DND-41 (cell line): Measurements from ENCODE around the gene NAP1L4.

Source experiments
- ATAC-seq: fragments of 200-7000 bp; cut with Tn5 transposase; 3 replicates; pipeline ENCODE4 v1.9.1; 2021; ENCODE audit warnings: low read depth; ENCODE audit not compliant: insufficient read depth
- DNase-seq: peaks from one replicate; pipeline ENCODE4 v3.0.0-alpha.2; 2020
- H2AFZ ChIP-seq: 2 replicates; pipeline ENCODE4 v1.6.0; 2012; ENCODE audit warnings: low read depth, low read length
- H3K27ac ChIP-seq: 2 replicates; pipeline ENCODE4 v1.5.1; 2012; ENCODE audit warnings: low read length, inconsistent platforms
- H3K27me3 ChIP-seq: fragments of 200-600 bp; sonication (generic); 2 replicates; pipeline ENCODE4 v1.6.0; 2012; ENCODE audit warnings: low read length, mild to moderate bottlenecking, inconsistent platforms; ENCODE audit not compliant: insufficient read depth, poor library complexity
- H3K36me3 ChIP-seq: 2 replicates; pipeline ENCODE4 v1.5.1; 2012; ENCODE audit warnings: low read length, inconsistent platforms; ENCODE audit not compliant: insufficient read depth
- H3K4me1 ChIP-seq: 2 replicates; pipeline ENCODE4 v1.5.1; 2012; ENCODE audit warnings: mild to moderate bottlenecking, low read length; ENCODE audit not compliant: insufficient read depth
- H3K4me2 ChIP-seq: 2 replicates; pipeline ENCODE4 v1.6.0; 2012; ENCODE audit warnings: mild to moderate bottlenecking, moderate library complexity, low read length, inconsistent platforms; ENCODE audit not compliant: insufficient read depth
- H3K4me3 ChIP-seq, 2 experiments: fragments of 200-600 bp in 1 of 2; shearing (Covaris generic) in 1 of 2; 2 replicates each; pipeline ENCODE4 v1.5.1; 2012 to 2016; ENCODE audit warnings: inconsistent platforms in 2 of 2, low read length in 2 of 2, mild to moderate bottlenecking in 2 of 2, low read depth in 1 of 2, moderate library complexity in 1 of 2
- H3K79me2 ChIP-seq: 2 replicates; pipeline ENCODE4 v1.6.0; 2012; ENCODE audit warnings: low read length, inconsistent platforms; ENCODE audit not compliant: insufficient read depth
- H3K9ac ChIP-seq: 2 replicates; pipeline ENCODE4 v1.6.0; 2012; ENCODE audit warnings: low read depth, mild to moderate bottlenecking, inconsistent platforms, low read length, moderate library complexity
- H3K9me3 ChIP-seq: 2 replicates; pipeline ENCODE4 v1.5.1; 2012; ENCODE audit warnings: low read length, moderate library complexity, mild to moderate bottlenecking, inconsistent platforms; ENCODE audit not compliant: insufficient read depth, severe bottlenecking
- H4K20me1 ChIP-seq: 2 replicates; pipeline ENCODE4 v1.6.0; 2012; ENCODE audit warnings: low read length; ENCODE audit not compliant: insufficient read depth
- CTCF ChIP-seq: IDR thresholded peaks from 2 replicates; pipeline ENCODE4 v1.5.1; 2012; ENCODE audit warnings: borderline replicate concordance, low read length, moderate library complexity, mild to moderate bottlenecking; ENCODE audit not compliant: poor library complexity, severe bottlenecking; ENCODE audit errors: extremely low read depth
- EZH2 ChIP-seq: IDR thresholded peaks from 3 replicates; pipeline ENCODE4 v1.6.1; 2012; ENCODE audit warnings: borderline replicate concordance, low read depth, mild to moderate bottlenecking, moderate library complexity, low read length, inconsistent platforms; ENCODE audit not compliant: severe bottlenecking

The NAP1L4 gene

GRCh38 chr11:2929950-2930703 lies 62.0 kb downstream of the NAP1L4 start:
- H3K4me3 ChIP-seq = no peak overlapping the region
- TF ChIP-seq CTCF (peak; percentile 21), EZH2 (no peak)
- no peak overlapping the region for H3K4me2 ChIP-seq
- ATAC-seq (no peak), DNase-seq (no peak)
- no peak overlapping the region for H3K27ac ChIP-seq
- no peaks in the 10 kb centered on the region for H3K79me2 ChIP-seq
- no peaks in the 10 kb centered on the region for H3K4me1 ChIP-seq
- no peak overlapping the region for H3K9ac ChIP-seq
- no peaks in the 10 kb centered on the region for H4K20me1 ChIP-seq
- H3K36me3 ChIP-seq = no peaks in the 10 kb centered on the region
- no peak overlapping the region for H2AFZ ChIP-seq
- H3K27me3 ChIP-seq = no peaks in the 10 kb centered on the region
- no peaks in the 10 kb centered on the region for H3K9me3 ChIP-seq

GRCh38 chr11:2929531-2929949 lies 62.6 kb downstream of the NAP1L4 start:
- no peaks in the 10 kb centered on the region for H3K79me2 ChIP-seq
- no peaks in the 10 kb centered on the region for H3K36me3 ChIP-seq
- no peaks in the 10 kb centered on the region for H4K20me1 ChIP-seq
- no peak for DNase-seq
- no peak overlapping the region for H3K4me2 ChIP-seq
- no peak overlapping the region for H3K4me3 ChIP-seq
- H3K4me1 ChIP-seq = no peaks in the 10 kb centered on the region
- no peak for ATAC-seq
- H3K9ac ChIP-seq = no peak overlapping the region
- no peaks in the 10 kb centered on the region for H3K27me3 ChIP-seq
- H2AFZ ChIP-seq = no peak overlapping the region
- no peak overlapping the region for H3K27ac ChIP-seq
- no peak for TF ChIP-seq EZH2
- TF ChIP-seq CTCF = no peak
- no peaks in the 10 kb centered on the region for H3K9me3 ChIP-seq

- Histone ChIP-seq H3K79me2 (no peaks in the 10 kb centered on the region), H3K4me3 (no peak within 1 kb of the TSS), H3K27ac (no peak within 1 kb of the TSS), H4K20me1 (peaks cover 2% of the 10 kb centered on the region; the same call in 1 of the 2 replicates), H3K27me3 (no peaks in the 10 kb centered on the region), H3K4me1 (no peaks in the 10 kb centered on the region), H3K36me3 (no peaks in the 10 kb centered on the region), H2AFZ (no peak within 1 kb of the TSS), H3K4me2 (no peak within 1 kb of the TSS), H3K9ac (no peak within 1 kb of the TSS), H3K9me3 (no peaks in the 10 kb centered on the region)
- DNase-seq (no peak), ATAC-seq (no peak)
- TF ChIP-seq EZH2 (no peak), CTCF (no peak)
Measured at GRCh38 chr11:2928605-2929530, 63.3 kb downstream of the NAP1L4 start, which contains the start of gene PHLDA2. TSS of gene PHLDA2 (minus strand) at chr11:2929420. CDS start at chr11:2929364, 56 bp downstream.
